HG03457 (cell line): ENCODE data around the gene NFYC.
A peak's percentile ranks its signal among the peaks of the same experiment; 100 is the strongest.
"Not testable (repeated sequence)": the region's sequence is repeated elsewhere in the genome, so short reads cannot be mapped to it uniquely, and the experiment has no call there.

Source experiments
- ATAC-seq: cut with Tn5 transposase; IDR thresholded peaks from one replicate; pipeline ENCODE4 v1.9.1; 2021; ENCODE audit warnings: moderate number of reproducible peaks; ENCODE audit not compliant: unreplicated experiment

The NFYC gene

GRCh38 chr1:40664791-40665190 is 26.7 kb upstream of the NFYC start:
- ATAC-seq: no peak

GRCh38 chr1:40665335-40666171 is 26.0 kb upstream of the NFYC start, which contains the start of gene RIMS3:
Gene RIMS3 (minus strand): TSS chr1:40665682. CDS start chr1:40641925, 23,757 bp downstream.
- peak; percentile 49 for ATAC-seq

GRCh38 chr1:40668769-40669525 is 22.6 kb upstream of the NFYC start:
- peak; percentile 46 for ATAC-seq

- ATAC-seq: no peak
Observed at GRCh38 chr1:40673452-40673851, 18.1 kb upstream of the NFYC start.

GRCh38 chr1:40676501-40676900 is 15.0 kb upstream of the NFYC start:
- ATAC-seq: no peak

- ATAC-seq: no peak
Observed at GRCh38 chr1:40679165-40679953, 12.1 kb upstream of the NFYC start.

- no peak for ATAC-seq
Observed at GRCh38 chr1:40684669-40685068, 6.8 kb upstream of the NFYC start.

- ATAC-seq: no peak
Observed at GRCh38 chr1:40687059-40687458, 4.4 kb upstream of the NFYC start.

GRCh38 chr1:40687661-40688060 is 3.8 kb upstream of the NFYC start:
- no peak for ATAC-seq

GRCh38 chr1:40689737-40690136 is 1.8 kb upstream of the NFYC start:
- no peak for ATAC-seq

GRCh38 chr1:40690771-40691537 is 550 bp upstream of the NFYC start:
- ATAC-seq: no peak

GRCh38 chr1:40692429-40692895 is 958 bp downstream of the NFYC start:
- no peak for ATAC-seq

- ATAC-seq: no peak
Observed at GRCh38 chr1:40693425-40693824, 1.9 kb downstream of the NFYC start.

- ATAC-seq: no peak
Observed at GRCh38 chr1:40694353-40694874, 2.9 kb downstream of the NFYC start.

GRCh38 chr1:40696294-40696693 is 4.8 kb downstream of the NFYC start:
- ATAC-seq: no peak

GRCh38 chr1:40697436-40697835 is 5.9 kb downstream of the NFYC start:
- no peak for ATAC-seq

- no peak for ATAC-seq
Observed at GRCh38 chr1:40699787-40700186, 8.3 kb downstream of the NFYC start.

GRCh38 chr1:40701684-40702083 is 10.2 kb downstream of the NFYC start:
- no peak for ATAC-seq

- ATAC-seq: not testable (repeated sequence)
Observed at GRCh38 chr1:40702810-40703209, 11.3 kb downstream of the NFYC start.

GRCh38 chr1:40703316-40703715 is 11.8 kb downstream of the NFYC start:
- ATAC-seq: no peak
